HPDE6-E6E7 (cell line): ENCODE data around the gene AFG1L.
"Not testable (repeated sequence)": the region's sequence is repeated elsewhere in the genome, so short reads cannot be mapped to it uniquely, and the experiment has no call there.

Experiments
- DNase-seq: peaks from one replicate; pipeline ENCODE4 v3.0.0; 2011; ENCODE audit warnings: missing footprints; ENCODE audit errors: extremely low spot score

AFG1L gene

DNA sequence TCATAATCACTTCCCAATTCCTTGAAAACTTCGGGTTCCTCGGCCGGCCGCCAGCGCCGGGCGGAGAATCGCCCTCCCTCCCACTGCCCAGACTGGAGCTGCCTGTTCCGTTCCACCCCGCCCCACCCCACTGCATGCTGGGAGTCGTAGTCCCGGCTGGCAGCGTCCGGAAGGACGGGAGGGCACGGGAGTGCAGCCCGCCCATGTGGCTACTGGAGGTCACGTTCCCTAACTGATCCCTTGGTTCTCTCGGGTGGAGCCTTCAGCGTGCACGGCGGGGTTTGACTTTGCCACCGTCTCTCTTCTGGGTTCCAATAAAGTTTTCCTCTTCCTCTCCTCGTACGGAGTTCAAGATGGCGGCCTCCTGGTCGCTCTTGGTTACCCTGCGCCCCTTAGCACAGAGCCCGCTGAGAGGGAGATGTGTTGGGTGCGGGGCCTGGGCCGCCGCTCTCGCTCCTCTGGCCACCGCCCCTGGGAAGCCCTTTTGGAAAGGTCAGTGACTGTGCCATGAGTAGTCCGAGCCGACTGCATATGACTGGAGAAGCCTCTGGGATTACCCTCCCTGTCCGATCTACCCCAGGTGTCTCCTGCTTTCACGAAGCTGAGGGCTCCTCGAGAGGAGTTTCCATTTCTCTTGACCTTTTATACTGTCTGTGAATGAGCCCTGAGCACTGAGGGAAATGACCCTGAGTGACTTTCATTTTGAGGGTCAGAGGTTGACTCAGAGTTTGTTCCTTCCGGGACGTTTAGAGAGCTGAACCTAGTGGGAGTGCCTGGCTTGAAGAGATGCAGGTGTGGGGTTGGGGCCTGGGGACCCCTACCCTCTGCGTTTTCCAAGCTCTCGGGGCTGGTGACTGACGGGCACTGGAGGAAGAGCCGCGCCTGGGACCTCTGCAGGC, at the start of gene AFG1L:
Gene AFG1L (plus strand): TSS at position 328 of the 899 bp plus-strand sequence. CDS start 26 bp downstream, at position 354.
- DNase-seq: peak; percentile 88

DNA sequence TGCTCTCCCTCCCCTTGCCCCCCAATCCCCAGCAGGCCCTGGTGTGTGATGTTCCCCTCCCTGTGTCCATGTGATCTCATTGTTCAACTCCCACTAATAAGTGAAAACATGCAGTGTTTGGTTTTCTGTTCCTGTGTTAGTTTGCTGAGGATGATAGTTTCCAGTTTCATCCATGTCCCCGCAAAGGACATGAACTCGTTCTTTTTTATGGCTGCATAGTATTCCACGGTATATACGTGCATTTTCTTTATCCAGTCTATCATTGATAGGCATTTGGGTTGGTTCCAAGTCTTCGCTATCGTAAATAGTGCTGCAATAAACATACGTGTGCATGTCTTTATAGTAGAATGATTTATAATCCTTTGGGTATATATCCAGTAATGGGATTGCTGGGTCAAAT, 49.8 kb upstream of the AFG1L start:
- DNase-seq: not testable (repeated sequence)

DNA sequence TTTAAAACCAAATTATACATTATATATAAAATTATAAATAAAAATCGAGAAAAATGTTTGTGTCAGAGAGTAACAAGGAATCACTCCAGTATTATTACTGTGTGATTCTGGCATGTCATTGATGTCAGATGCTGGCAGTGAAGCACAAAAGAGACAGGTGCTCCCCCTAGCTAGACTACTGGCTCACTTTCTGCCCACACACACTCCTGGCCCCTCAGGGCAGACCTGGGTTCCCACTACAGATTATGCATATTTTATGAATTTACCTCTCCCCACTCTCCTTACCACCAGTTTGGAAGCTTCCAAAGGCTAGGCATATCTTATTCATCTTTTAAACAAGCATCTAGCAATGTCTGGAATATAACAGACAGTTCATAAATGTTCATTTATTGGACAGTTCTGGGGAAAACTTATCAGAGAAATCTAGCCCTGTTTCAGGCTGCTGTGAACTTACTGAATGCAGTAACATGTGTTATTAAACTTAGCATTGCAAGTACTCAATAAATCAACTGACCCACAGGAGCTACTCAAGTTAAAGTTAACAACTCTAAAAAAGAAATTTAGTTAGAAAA, 46.8 kb upstream of the AFG1L start:
- no peak for DNase-seq

DNA sequence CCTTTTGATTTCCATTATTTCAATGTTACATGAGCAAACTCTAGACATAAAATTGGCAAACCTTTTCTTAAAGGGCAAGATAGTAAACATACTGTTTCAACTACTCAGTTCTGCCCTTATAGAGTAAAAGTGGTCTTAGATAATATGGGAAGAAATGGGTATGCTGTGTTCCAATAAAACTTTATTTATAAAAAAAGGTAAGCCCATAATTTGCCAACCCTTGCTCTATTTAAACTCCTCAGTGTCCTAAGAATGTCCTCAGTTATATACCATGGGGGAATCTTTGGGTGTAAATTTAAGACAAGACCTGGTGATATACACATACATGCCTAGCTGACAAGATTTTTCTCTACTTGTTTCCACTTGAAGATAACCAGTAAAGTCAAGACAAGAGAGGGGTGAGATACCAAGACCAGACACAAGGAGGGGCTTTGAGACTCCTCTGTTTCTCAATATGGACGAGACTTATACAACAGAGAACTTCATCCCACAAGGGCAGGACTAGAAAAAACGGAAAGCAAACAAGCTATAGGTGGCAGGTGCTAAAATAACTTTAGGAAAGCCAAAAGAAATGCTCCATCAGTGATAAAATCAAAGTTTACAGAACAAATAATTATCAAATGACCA, 44.5 kb upstream of the AFG1L start:
- no peak for DNase-seq

DNA sequence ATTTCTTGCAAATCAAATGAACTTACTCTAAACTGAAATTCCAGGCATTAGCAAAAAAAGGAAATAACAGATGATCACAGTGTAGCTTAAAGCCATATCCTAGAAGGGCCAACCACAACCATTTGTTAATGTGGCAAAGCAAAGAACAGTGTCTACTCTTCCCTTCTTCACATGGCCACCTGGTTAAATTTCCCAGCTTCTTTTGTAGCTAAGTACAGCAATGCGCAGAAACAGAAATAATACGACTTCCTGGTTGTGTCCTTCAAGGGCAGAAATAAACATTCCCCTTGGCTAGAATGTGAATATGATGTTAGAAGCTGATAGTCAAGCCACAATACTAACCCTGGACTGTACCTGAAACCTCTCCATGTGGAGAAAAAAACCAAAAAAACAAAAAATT, 43.6 kb upstream of the AFG1L start:
- no peak for DNase-seq

DNA sequence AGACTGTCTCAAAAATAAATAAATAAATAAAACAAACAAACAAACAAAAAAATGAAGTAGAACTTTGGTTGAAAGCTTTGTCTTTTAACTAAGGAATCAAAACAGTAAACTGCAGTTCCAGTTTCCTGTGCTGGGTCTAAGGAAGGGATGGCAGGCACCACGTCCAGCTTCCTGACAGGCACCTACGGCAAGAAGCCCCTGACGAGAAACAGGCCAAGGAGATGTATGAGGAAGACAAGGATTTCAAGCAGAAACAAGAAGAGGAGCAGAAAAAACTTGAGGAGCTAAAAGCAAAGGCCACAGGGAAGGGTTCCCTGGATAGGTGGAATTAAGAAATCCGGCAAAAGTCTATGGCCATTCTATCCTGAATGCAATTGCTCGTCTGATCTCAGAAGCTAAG, 42.8 kb upstream of the AFG1L start:
- DNase-seq: no peak

DNA sequence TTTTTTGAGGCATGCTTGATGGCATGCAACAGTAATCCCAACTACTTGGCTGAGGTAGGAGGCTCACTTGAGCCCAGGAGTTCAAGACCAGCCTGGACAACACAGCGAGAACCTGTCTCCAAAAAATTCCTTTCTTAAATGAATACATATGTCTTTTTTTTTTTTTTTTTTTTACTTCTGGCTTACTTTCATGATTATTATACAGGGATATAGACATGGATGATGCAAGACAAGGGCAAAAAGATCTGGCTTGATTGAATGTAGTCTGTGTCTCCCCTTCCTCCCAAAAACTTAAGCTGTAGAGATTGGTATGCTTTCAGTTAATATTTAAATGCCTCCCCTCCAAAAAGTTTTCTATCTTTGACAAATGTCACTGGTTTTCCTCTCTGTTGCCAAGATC, 41.6 kb upstream of the AFG1L start:
- DNase-seq: no peak

DNA sequence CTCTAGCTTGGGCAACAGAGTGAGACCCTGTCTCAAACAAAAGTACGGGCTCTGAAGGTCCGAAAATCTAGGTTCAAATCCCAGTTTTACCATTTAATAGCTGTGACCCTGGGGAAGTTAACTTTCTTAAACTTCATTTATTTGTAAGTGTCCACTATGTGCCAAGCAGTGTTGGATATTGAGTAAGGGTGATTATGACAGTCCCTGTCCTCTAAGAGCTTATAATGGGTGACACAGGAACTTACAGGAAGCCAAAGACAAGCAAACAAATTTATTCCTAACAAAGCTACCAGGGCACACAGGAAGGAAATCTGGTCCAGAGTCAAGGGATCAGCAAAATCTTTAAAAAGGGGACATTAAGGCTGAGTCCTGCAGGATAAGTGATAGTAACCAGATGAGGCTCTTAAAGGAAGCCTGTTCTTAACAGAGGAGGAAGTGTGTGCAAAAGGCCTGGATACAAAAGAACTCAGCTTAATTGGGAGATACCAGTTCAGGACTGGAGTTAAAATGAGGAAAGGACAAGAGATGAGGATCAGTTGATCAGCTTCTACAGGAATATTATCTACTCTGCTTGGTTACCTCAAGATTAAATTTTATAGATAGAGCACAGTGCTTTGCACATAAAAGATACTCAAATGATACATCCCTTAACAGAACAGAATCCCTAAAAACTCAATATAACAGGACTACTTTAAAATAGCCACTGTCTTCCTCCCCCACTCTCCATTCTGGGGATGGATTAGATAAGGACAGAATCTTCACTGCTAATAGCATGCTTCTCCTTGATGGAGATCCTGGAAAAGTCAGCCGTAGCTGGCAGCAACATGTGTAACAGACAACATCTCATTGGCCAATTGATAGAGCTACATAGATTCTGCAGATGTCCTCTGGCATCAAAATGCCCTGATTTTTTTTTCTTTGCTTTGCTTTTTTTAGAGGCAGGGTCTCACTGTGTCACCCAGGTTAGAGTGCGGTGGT, 40.1 kb upstream of the AFG1L start:
- no peak for DNase-seq

DNA sequence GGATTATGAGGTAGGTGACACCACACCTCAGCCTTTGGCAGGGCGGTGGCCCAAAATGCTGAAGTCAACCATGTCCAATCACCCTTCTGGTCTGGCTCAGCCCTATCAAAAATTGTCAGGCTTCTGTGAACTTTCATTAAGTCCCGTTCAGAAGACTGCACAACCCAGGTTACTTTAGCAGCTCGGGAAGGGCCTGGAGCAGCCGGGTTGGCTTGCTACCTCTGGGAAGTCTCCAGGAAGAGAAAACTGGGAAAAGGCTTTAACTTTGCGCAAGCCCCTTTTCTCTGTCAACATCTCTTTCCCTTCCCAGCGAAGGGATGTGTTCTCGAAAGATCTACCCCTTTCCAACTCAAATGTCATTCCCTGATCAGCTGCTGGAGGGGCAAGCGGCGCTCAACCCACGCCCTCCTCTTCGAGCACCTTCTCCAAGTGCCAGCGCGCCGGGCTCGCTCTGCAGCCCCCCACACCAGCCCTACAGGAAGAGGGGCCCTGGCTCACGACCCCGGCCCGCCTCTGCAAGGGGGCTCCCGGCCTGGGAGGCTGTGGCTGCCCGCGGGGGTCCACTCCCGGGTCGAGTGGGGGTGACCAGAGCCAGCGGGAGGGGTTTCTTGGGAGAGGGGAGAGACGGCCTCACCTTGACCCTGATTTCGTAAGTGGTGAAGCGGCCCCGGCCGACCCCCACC, 34.6 kb upstream of the AFG1L start:
- DNase-seq: peak; percentile 21

DNA sequence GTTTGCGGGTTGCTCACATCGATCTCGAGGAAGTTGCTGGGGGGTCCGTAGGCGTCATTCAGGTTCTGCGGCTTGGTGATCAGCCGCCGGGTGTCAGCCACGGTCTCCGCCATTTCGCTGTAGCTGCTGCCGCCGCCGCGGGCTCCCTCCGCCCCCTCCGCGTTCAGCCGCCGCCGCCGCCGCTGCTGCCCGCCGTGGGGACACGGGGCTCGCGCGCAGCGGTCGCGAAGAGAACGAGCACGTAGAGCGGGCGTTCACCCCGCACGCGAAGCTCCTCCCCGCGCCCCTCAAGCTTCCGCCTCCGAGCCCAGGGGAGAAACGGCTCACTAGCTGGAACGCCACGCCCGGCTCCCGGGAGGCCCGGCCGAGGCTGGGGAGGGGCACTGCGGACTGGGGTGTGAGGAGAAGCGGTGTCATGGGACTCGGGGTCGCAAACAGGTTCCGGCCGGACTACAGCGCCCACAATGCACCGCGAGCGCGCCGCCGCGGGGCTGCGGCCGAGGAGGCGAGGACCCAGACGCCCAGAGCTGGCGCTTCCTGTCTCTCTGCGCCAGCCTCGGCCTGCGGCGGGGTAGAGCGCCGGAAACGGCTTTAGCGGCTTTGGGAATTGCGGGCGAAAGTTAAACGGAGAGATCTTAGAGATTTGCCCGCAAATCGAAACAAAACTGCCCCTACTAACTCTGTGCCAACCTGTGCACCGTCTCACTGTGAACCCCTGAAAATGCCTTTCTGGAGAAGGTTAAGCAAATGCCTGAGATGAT, 33.9 kb upstream of the AFG1L start, which contains the start of gene SNX3:
Gene SNX3 (minus strand): TSS at position 232 of the 761 bp plus-strand sequence. CDS start 119 bp downstream, at position 113.
- peak; percentile 96 for DNase-seq

DNA sequence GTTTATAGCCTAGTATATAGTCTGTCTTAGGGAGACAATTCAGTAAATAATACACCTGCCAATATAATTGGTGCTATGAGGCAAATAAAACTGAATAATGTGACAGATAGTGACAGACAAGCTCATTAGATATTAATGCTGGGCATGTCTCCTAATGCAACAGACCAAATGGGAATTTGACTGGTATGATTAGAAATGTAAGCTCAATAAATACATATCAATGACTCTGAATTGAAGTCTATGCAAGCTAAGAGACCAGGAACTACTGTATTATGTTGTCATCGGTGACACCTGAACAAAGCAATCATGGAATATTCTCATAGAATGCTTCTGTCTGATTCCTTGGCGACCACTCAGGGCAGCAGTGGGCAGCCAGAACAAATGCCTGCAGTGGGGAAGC, 31.5 kb upstream of the AFG1L start:
- DNase-seq: no peak

DNA sequence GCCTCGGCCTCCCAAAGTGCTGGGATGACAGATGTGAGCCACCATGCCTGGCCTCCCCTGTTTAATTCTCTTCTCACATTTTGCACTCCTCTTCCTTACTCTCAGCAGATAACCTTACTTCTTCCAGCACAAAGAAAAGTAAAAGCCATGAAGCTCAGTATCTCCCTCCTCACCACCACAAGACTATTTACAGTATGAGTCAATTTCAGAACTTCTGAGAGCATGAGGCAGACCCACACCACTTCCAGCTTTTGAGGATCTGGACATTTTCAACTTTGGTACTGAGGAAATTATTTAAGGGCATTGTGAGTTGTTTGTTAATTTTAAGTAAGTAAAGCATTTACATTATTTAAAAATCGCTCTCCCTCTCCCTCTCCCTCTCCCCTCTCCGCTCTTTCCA, 26.0 kb upstream of the AFG1L start:
- no peak for DNase-seq

DNA sequence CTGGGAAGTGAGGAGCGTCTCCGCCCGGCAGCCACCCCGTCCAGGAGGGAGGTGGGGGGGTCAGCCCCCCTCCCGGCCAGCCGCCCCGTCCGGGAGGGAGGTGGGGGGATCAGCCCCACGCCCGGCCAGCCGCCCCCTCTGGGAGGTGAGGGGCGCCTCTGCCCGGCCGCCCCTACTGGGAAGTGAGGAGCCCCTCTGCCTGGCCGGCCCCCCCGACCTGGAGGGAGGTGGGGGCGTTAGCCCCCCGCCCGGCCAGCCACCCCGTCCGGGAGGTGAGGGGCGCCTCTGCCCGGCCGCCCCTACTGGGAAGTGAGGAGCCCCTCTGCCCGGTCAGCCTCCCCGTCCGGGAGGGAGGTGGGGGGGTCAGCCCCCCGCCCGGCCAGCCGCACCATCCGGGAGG, 24.9 kb upstream of the AFG1L start:
- not testable (repeated sequence) for DNase-seq

DNA sequence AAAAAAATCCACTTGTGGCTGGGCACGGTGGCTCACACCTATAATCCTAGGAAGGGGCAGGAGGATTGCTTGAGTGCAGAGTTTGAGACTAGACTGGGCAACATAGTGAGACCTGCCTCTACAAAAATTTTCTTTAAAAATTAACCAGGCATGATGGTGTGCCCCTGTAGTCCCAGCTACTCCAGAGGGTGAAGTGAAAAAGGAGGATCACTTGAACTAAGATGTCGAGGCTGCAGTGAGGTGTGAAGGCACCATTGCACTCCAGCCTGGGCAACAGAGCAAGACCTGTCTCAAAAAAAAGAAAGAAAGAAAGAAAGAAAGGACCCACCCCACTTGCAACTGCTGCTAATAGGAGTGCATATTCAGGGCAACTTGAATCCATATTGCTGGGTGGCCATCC, 20.3 kb upstream of the AFG1L start:
- no peak for DNase-seq

DNA sequence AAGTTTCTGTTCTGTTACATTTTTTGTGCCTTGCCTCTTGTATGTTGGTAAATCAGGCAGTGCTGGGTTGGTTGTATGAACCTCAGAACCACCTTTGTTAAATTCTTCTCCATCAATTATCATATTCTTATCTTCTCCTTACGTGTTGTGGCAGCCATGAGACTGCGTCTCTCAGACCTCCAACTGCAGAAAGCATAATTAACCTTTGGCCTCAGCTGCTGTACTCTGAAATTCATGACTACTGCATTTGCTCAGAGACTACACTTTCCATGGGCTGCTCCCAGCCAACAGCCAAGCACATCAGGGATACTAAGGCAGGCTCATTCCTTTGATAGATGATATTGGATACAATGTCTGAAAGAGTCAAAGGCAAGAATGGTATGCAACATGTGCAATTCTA, 18.9 kb upstream of the AFG1L start:
- DNase-seq: no peak

DNA sequence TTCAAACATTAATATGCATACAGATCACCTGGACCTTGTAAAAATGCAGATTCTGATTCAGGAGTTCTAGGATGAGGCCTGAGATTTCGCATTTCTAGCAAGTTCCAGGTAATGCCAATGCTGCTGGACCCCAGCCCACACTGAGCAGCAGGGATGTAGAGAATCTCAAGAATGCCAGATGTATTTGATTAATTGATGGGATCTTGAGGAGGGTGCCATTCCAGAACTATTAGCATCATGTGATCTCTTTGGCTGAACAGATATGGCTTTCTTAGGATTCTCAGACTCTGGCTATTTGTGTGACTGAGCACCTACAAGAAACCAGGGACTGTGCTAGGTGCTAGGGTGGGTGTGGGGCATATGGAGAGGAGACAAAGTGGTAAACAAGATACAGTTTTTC, 17.6 kb upstream of the AFG1L start:
- DNase-seq: no peak

DNA sequence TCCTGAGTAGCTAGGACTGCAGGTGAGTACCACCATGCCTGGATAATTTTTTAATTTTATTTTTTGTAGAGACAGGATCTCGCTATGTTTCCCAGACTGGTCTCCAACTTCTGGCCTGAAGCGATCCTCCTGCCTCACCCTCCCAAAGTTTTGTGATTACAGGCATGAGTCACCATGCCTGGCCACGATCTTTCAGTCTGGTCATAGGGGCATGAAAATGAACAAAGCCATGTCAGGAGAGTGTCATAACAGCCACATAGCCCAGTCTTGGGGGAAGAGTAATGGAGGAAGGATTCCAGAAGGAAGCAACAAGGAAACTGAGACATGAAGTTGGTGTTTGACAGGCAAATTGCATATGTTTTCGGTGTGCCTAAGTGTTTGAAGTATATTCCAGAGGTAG, 17.0 kb upstream of the AFG1L start:
- DNase-seq: no peak

DNA sequence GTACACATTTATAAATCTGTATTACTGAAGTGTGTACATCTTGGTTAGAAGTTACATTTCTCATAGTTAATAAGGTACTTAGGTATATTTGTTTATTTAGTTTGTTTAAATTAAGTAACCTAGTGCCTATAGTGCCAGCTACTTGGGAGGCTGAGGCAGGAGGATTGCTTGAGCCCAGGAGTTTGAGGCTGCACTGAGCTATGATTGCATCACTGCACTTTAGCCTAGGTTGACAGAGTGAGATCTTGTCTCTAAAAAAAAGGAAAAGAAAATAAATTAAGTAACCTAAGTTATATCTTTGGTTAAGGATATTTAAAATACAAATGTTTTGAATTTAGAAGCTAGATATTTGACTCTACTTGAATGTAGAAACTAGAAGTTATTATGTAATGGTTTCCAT, 9.5 kb upstream of the AFG1L start:
- DNase-seq: no peak

DNA sequence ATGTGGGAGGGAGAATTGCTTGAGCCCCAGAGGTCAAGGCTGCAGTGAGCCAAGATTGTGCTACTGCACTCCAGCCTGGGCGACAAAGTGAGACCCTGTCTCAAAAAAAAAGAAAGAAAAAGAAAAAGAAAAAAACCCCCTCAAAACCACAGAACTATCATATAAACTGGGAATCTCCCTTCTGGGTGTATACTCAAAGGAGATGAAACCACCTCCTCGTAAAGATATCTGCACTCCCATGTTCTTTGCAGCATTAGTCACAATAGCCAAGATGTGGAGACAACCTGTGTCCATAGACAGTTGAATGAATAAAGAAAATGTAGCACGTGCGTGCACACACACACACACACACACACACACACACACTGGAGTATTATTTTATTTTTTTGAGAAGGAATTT, 8.5 kb upstream of the AFG1L start:
- DNase-seq: no peak

DNA sequence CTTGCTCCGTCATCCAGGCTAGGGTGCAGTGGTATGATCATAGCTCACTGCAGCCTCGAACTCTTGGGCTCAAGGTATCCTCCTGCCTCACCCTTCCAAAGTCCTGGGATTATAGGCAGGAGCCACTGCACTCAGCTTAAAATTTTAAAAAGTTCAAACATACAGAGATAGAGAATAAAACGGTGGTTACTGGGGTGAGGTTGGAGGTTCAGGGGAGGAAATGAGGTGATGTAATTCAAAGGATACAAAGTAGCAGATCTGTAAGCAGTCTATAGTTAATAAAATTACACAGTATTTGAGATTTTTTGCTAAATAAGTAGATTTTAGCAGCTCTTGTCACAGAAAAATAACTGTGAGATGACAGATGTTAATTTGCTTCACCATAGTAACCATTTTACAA, 7.5 kb upstream of the AFG1L start:
- DNase-seq: no peak
